Measurements from ENCODE around the gene ZWINT. TPM values are rescaled to one million over a fixed set of nuclear protein-coding genes. Genes with fewer than 3 reads are reported as not detected.

ZWINT gene
- total RNA-seq, 2 experiments from 2014 or later = 97.8 to 112 TPM

- Mint-ChIP-seq H3K4me1 (no peaks in the 10 kb centered on the region), H3K27me3 (no peaks in the 10 kb centered on the region), H3K36me3 (no peaks in the 10 kb centered on the region), H3K9me3 (ENCODE audit: low read depth) (no peaks in the 10 kb centered on the region), H3K27ac (no peak overlapping the region), H3K4me3 (no peak overlapping the region)
- DNase-seq (no peak), ATAC-seq (no peak)
- CTCF ChIA-PET = no interaction called here
Observed at GRCh38 chr10:56319386-56319785, 41.7 kb downstream of the ZWINT start.

GRCh38 chr10:56318816-56319215 lies 42.2 kb downstream of the ZWINT start:
- CTCF ChIA-PET = no interaction called here
- ATAC-seq = no peak
- H3K27ac Mint-ChIP-seq = no peak overlapping the region

DNA sequence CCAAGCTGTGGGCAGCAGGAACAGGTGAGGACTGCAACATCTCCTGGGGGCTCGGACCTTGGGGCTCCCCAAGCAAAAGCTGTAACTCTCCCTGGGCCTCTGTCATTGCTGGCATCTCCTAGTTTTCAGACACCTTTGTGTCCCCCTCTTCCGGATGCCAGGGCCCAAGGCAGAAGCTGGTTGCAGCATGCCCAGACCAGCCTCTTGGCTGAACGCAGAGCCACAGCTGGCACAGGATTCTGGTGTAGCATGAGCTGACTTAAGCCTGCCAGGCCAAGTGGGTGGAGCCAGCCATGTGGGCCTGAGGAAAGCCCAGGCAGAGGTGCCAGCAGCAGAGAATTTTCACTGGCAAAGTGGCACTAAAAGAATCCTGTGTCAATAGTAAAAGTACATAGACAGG lies 43.5 kb downstream of the ZWINT start:
- Mint-ChIP-seq H3K36me3 (no peaks in the 10 kb centered on the region), H3K4me1 (no peaks in the 10 kb centered on the region), H3K9me3 (ENCODE audit: low read depth) (no peaks in the 10 kb centered on the region), H3K27me3 (no peaks in the 10 kb centered on the region), H3K27ac (no peak overlapping the region), H3K4me3 (no peak overlapping the region)
- ATAC-seq (no peak), DNase-seq (no peak)
- CTCF ChIA-PET = no interaction called here

More at GRCh38 chr10:56318816-56319215, 42.2 kb downstream of the ZWINT start:
- no peaks in the 10 kb centered on the region for H3K4me1 Mint-ChIP-seq
- H3K4me3 Mint-ChIP-seq = no peak overlapping the region
- no peaks in the 10 kb centered on the region for H3K27me3 Mint-ChIP-seq
- no peak for DNase-seq
- no peaks in the 10 kb centered on the region for H3K9me3 Mint-ChIP-seq (ENCODE audit: low read depth)
- no peaks in the 10 kb centered on the region for H3K36me3 Mint-ChIP-seq

DNA sequence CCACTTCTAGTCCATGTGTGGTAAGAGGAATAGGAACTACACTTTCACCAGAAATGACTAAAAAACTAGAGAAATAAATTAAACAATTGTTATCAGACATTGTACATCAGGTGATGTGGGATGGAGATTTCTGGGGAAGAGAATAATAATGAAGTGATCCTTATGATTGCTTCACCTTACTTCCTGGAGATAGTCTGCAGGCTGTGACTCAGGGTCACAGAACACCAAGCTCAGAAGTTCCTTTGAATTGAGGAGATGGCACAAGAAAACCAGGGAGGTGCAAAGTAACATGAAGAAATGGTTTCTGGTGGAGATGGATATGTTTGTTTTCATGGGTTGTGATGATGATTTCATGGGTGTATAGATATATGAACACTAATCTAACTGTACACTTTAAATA lies 44.5 kb downstream of the ZWINT start:
- no peak for ATAC-seq
- no peak overlapping the region for H3K27ac Mint-ChIP-seq
- H3K9me3 Mint-ChIP-seq (ENCODE audit: low read depth) = no peaks in the 10 kb centered on the region
- H3K4me3 Mint-ChIP-seq = no peak overlapping the region
- DNase-seq = no peak
- no peaks in the 10 kb centered on the region for H3K27me3 Mint-ChIP-seq
- no peaks in the 10 kb centered on the region for H3K36me3 Mint-ChIP-seq
- CTCF ChIA-PET = no interaction called here
- no peaks in the 10 kb centered on the region for H3K4me1 Mint-ChIP-seq

Data from activated CD8-positive, alpha-beta memory T cell treated with anti-CD3 and anti-CD28 coated beads, Interleukin-2, amount 10 ng/mL, durations not matched to agents 7 days and 5 days (primary cell).